Measurements from ENCODE around the gene MMP8. TPM values are rescaled to one million over a fixed set of nuclear protein-coding genes. Genes with fewer than 3 reads are reported as not detected.

MMP8 gene
- total RNA-seq, 1 experiment from 2014 or later: not detected

DNA sequence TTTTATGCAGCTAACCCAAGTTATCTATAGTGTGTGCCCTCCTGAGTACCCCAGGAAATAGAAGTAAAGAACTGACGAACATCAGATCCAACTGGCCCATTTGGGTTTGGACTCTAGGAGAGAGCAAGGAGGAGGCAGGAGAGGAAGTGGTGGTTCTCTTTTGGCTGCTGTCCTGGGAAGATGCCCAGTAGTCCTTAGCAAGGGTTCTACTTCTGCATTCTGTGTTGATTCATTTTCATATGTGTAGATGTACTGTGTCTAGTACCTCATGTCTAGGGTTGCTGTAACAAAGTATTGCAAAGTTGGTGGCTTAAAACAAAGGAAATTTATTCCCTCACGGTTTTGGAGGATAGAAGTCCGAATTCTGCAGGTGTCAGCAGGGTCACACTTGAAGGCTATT, 12.6 kb downstream of the MMP8 start:
- CTCF ChIA-PET: no interaction called here

More for the DNA sequence above, 12.6 kb downstream of the MMP8 start:
- TF ChIP-seq CBX3 (IDR thresholded peaks at IDR 0.05; ENCODE audit: low read depth) (no peak), TCF7L2 (IDR thresholded peaks at IDR 0.05; ENCODE audit: borderline replicate concordance, extremely low read depth, insufficient read depth, insufficient read length) (no peak), SP1 (IDR thresholded peaks at IDR 0.05; ENCODE audit: low read depth) (no peak), POLR2AphosphoS5 (IDR thresholded peaks at IDR 0.05; ENCODE audit: low read depth, low read length) (no peak), ZNF274 (IDR thresholded peaks at IDR 0.05; ENCODE audit: low read depth, low read length) (no peak), YY1 (IDR thresholded peaks at IDR 0.05; ENCODE audit: extremely low read depth, insufficient replicate concordance, low read depth, low read length) (no peak), CEBPB (IDR thresholded peaks at IDR 0.05; ENCODE audit: low read depth) (no peak), ELF1 (IDR thresholded peaks at IDR 0.05; ENCODE audit: borderline replicate concordance, low read depth) (no peak), RAD21 (IDR thresholded peaks at IDR 0.05; ENCODE audit: low read depth) (no peak), SRF (IDR thresholded peaks at IDR 0.05; ENCODE audit: low read depth) (no peak), JUND (IDR thresholded peaks at IDR 0.05) (no peak), EZH2phosphoT487 (IDR thresholded peaks at IDR 0.05; ENCODE audit: borderline replicate concordance) (no peak), SIN3A (IDR thresholded peaks at IDR 0.05; ENCODE audit: low read depth) (no peak), ZFX (IDR thresholded peaks at IDR 0.05) (no peak), EZH2 (IDR thresholded peaks at IDR 0.05) (no peak)
- TF ChIP-seq, protein P1, sequence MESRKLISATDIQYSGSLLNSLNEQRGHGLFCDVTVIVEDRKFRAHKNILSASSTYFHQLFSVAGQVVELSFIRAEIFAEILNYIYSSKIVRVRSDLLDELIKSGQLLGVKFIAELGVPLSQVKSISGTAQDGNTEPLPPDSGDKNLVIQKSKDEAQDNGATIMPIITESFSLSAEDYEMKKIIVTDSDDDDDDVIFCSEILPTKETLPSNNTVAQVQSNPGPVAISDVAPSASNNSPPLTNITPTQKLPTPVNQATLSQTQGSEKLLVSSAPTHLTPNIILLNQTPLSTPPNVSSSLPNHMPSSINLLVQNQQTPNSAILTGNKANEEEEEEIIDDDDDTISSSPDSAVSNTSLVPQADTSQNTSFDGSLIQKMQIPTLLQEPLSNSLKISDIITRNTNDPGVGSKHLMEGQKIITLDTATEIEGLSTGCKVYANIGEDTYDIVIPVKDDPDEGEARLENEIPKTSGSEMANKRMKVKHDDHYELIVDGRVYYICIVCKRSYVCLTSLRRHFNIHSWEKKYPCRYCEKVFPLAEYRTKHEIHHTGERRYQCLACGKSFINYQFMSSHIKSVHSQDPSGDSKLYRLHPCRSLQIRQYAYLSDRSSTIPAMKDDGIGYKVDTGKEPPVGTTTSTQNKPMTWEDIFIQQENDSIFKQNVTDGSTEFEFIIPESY (IDR thresholded peaks at IDR 0.05; ENCODE audit: extremely low read depth, insufficient replicate concordance, low read length): no peak
- TF ChIP-seq, protein P2, sequence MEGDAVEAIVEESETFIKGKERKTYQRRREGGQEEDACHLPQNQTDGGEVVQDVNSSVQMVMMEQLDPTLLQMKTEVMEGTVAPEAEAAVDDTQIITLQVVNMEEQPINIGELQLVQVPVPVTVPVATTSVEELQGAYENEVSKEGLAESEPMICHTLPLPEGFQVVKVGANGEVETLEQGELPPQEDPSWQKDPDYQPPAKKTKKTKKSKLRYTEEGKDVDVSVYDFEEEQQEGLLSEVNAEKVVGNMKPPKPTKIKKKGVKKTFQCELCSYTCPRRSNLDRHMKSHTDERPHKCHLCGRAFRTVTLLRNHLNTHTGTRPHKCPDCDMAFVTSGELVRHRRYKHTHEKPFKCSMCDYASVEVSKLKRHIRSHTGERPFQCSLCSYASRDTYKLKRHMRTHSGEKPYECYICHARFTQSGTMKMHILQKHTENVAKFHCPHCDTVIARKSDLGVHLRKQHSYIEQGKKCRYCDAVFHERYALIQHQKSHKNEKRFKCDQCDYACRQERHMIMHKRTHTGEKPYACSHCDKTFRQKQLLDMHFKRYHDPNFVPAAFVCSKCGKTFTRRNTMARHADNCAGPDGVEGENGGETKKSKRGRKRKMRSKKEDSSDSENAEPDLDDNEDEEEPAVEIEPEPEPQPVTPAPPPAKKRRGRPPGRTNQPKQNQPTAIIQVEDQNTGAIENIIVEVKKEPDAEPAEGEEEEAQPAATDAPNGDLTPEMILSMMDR (IDR thresholded peaks at IDR 0.05 in 2 of 3, conservative IDR thresholded peaks at IDR 0.05 in 1 of 3; ENCODE audit: borderline replicate concordance in 1 of 3, insufficient read depth in 1 of 3, low read depth in 2 of 3, low read length in 2 of 3): no peak
- BruUV-seq (replicated peaks): no TSS peak
- Histone ChIP-seq H3K9ac (ENCODE audit: low read length) (no peak overlapping the region), H3K27ac (ENCODE audit: low read depth, low read length) (no peak overlapping the region), H3K27me3 (ENCODE audit: insufficient read depth, low read length) (no peaks in the 10 kb centered on the region), H3K9me2 (ENCODE audit: insufficient read depth) (no peaks in the 10 kb centered on the region), H4K20me1 (ENCODE audit: insufficient read depth) (no peaks in the 10 kb centered on the region), H3K4me3 (replicated peaks in 1 of 2; ENCODE audit: low read depth in 1 of 2, low read length in 2 of 2) (no peak overlapping the region), H3K4me2 (ENCODE audit: low read length) (no peak overlapping the region), H3K4me1 (ENCODE audit: control insufficient read depth in 1 of 2, insufficient read depth in 2 of 2, low read length in 2 of 2) (no peaks in the 10 kb centered on the region), H3K36me3 (ENCODE audit: control insufficient read depth in 1 of 2, insufficient read depth in 2 of 2, low read length in 2 of 2) (no peaks in the 10 kb centered on the region), H3K79me2 (ENCODE audit: insufficient read depth, low read length) (no peaks in the 10 kb centered on the region), H3K9me3 (ENCODE audit: control insufficient read depth in 1 of 2, insufficient read depth in 1 of 2, low read depth in 1 of 2, low read length in 2 of 2) (no peaks in the 10 kb centered on the region), H2AFZ (ENCODE audit: low read depth, low read length, poor library complexity, severe bottlenecking) (no peak overlapping the region)
- intact Hi-C loops (cut with micrococcal nuclease): no loop called here
- ChIA-PET POLR2A (no interaction called here), RAD21 (ENCODE audit: low non-redundant PET in 1 of 2, low total read pairs in 2 of 2, uncharacterized antibody in 2 of 2, unreplicated experiment in 2 of 2) (no interaction called here)
- no peak for ATAC-seq
- no peak for DNase-seq (ENCODE audit: low read depth, low spot score)

Measured in HCT116 (cell line).